Astrocyte (in vitro differentiated cells and primary cell): Measurements from ENCODE around the gene B3GALNT1.

Experiments
- CTCF ChIP-seq: IDR thresholded peaks from 2 replicates; pipeline ENCODE4 v1.5.1; 2011; ENCODE audit warnings: low read depth, mild to moderate bottlenecking, inconsistent platforms, low read length, moderate library complexity; ENCODE audit not compliant: insufficient read depth
- EZH2 ChIP-seq: IDR thresholded peaks from 2 replicates; pipeline ENCODE4 v1.6.1; 2012; ENCODE audit warnings: mild to moderate bottlenecking, low read length, inconsistent platforms; ENCODE audit not compliant: insufficient read depth

GRCh38 chr3:161149529-161149928 lies 44.4 kb upstream of the B3GALNT1 start:
- no peak for TF ChIP-seq CTCF
- no peak for TF ChIP-seq EZH2
